ENCODE data around the gene UBALD1.
"Not testable (repeated sequence)": the region's sequence is repeated elsewhere in the genome, so short reads cannot be mapped to it uniquely, and the experiment has no call there.

UBALD1 gene

GRCh38 chr16:4614571-4615383 is at the start of gene UBALD1:
TSS of gene UBALD1 (minus strand) at chr16:4614888. CDS start at chr16:4614797, 91 bp downstream.
- no peak for DNase-seq (ENCODE audit: low read depth, low spot score)

GRCh38 chr16:4663777-4664465 is 49.2 kb upstream of the UBALD1 start:
- DNase-seq (ENCODE audit: low read depth, low spot score) = no peak

GRCh38 chr16:4663465-4663776 is 48.7 kb upstream of the UBALD1 start:
- no peak for DNase-seq (ENCODE audit: low read depth, low spot score)

- no peak for DNase-seq (ENCODE audit: low read depth, low spot score)
Observed at GRCh38 chr16:4661661-4662060, 47.0 kb upstream of the UBALD1 start.

GRCh38 chr16:4660454-4661007 is 45.8 kb upstream of the UBALD1 start:
- no peak for DNase-seq (ENCODE audit: low read depth, low spot score)

- no peak for DNase-seq (ENCODE audit: low read depth, low spot score)
Observed at GRCh38 chr16:4659363-4660353, 45.0 kb upstream of the UBALD1 start.

GRCh38 chr16:4656695-4657686 is 42.3 kb upstream of the UBALD1 start:
- no peak for DNase-seq (ENCODE audit: low read depth, low spot score)

- DNase-seq (ENCODE audit: low read depth, low spot score) = no peak
Observed at GRCh38 chr16:4656221-4656620, 41.5 kb upstream of the UBALD1 start.

GRCh38 chr16:4655801-4656200 is 41.1 kb upstream of the UBALD1 start:
- DNase-seq (ENCODE audit: low read depth, low spot score) = no peak

- DNase-seq (ENCODE audit: low read depth, low spot score) = no peak
Observed at GRCh38 chr16:4654964-4655590, 40.4 kb upstream of the UBALD1 start.

- no peak for DNase-seq (ENCODE audit: low read depth, low spot score)
Observed at GRCh38 chr16:4654011-4654963, 39.6 kb upstream of the UBALD1 start.

- DNase-seq (ENCODE audit: low read depth, low spot score) = no peak
Observed at GRCh38 chr16:4652561-4652960, 37.9 kb upstream of the UBALD1 start.

GRCh38 chr16:4651827-4652226 is 37.1 kb upstream of the UBALD1 start:
- DNase-seq (ENCODE audit: low read depth, low spot score) = no peak

- DNase-seq (ENCODE audit: low read depth, low spot score) = not testable (repeated sequence)
Observed at GRCh38 chr16:4650443-4651074, 35.9 kb upstream of the UBALD1 start.

GRCh38 chr16:4649744-4650442 is 35.2 kb upstream of the UBALD1 start:
- no peak for DNase-seq (ENCODE audit: low read depth, low spot score)

GRCh38 chr16:4648917-4649316 is 34.2 kb upstream of the UBALD1 start:
- no peak for DNase-seq (ENCODE audit: low read depth, low spot score)

GRCh38 chr16:4647644-4647980 is 32.9 kb upstream of the UBALD1 start:
- no peak for DNase-seq (ENCODE audit: low read depth, low spot score)

All from smooth muscle cell of the brain vasculature (primary cell).